Neuronal stem cell (in vitro differentiated cells): Measurements from ENCODE around the gene REC8.
"Not testable (repeated sequence)": the region's sequence is repeated elsewhere in the genome, so short reads cannot be mapped to it uniquely, and the experiment has no call there.

Source experiments
- DNase-seq: peaks from one replicate; pipeline ENCODE4 v3.0.0-alpha.2; 2013; ENCODE audit warnings: low spot score
- H2AFZ ChIP-seq: one replicate; pipeline ENCODE4 v1.6.1; 2013; ENCODE audit warnings: mild to moderate bottlenecking, low read length, inconsistent platforms
- H2AK5ac ChIP-seq: 2 replicates; pipeline ENCODE4 v1.6.1; 2013; ENCODE audit warnings: low read depth, mild to moderate bottlenecking, inconsistent platforms, low read length, moderate library complexity, mixed read lengths
- H2BK120ac ChIP-seq: 2 replicates; pipeline ENCODE4 v1.6.1; 2013; ENCODE audit warnings: low read depth, mild to moderate bottlenecking, inconsistent platforms, low read length, moderate library complexity, mixed read lengths
- H2BK12ac ChIP-seq: one replicate; pipeline ENCODE4 v1.6.1; 2013; ENCODE audit warnings: low read length, inconsistent platforms
- H2BK15ac ChIP-seq: 2 replicates; pipeline ENCODE4 v1.6.1; 2013; ENCODE audit warnings: mild to moderate bottlenecking, low read length, inconsistent platforms, mixed read lengths
- H2BK5ac ChIP-seq: one replicate; pipeline ENCODE4 v1.6.1; 2013; ENCODE audit warnings: inconsistent platforms, mild to moderate bottlenecking, low read length, moderate library complexity
- H3K14ac ChIP-seq: one replicate; pipeline ENCODE4 v1.6.1; 2013; ENCODE audit warnings: low read length, inconsistent platforms
- H3K18ac ChIP-seq: 2 replicates; pipeline ENCODE4 v1.6.1; 2013; ENCODE audit warnings: low read length, inconsistent platforms
- H3K23ac ChIP-seq: 2 replicates; pipeline ENCODE4 v1.6.1; 2013; ENCODE audit warnings: low read depth, mild to moderate bottlenecking, mixed read lengths, low read length, inconsistent platforms; ENCODE audit not compliant: poor library complexity
- H3K27ac ChIP-seq: replicated peaks from 3 replicates; pipeline ENCODE4 v1.5.1; 2013; ENCODE audit warnings: low read length, inconsistent platforms
- H3K27me3 ChIP-seq, 3 experiments: 2 replicates each; pipeline ENCODE4 v1.6.1; 2013; ENCODE audit warnings: low read length in 3 of 3, mild to moderate bottlenecking in 2 of 3, inconsistent platforms in 1 of 3, low read depth in 1 of 3, mixed read lengths in 1 of 3, moderate library complexity in 1 of 3; ENCODE audit not compliant: control insufficient read depth in 3 of 3, insufficient read depth in 3 of 3
- H3K36me3 ChIP-seq, 2 donors: replicated peaks in 1 of 2; 2 replicates each; pipeline ENCODE4 v1.6.1; 2013; ENCODE audit warnings: low read length in 2 of 2; ENCODE audit not compliant: control insufficient read depth in 2 of 2, insufficient read depth in 2 of 2
- H3K4ac ChIP-seq: 2 replicates; pipeline ENCODE4 v1.6.1; 2013; ENCODE audit warnings: inconsistent platforms, mild to moderate bottlenecking, low read length, moderate library complexity
- H3K4me1 ChIP-seq, 2 donors: 1 replicate in 1 of 2; 2 replicates in 1 of 2; pipeline ENCODE4 v1.6.1; 2013; ENCODE audit warnings: low read length in 2 of 2, low read depth in 1 of 2; ENCODE audit not compliant: control insufficient read depth in 2 of 2, insufficient read depth in 1 of 2
- H3K4me2 ChIP-seq: one replicate; pipeline ENCODE4 v1.6.1; 2013; ENCODE audit warnings: mild to moderate bottlenecking, low read length, inconsistent platforms; ENCODE audit not compliant: insufficient read depth, poor library complexity, severe bottlenecking
- H3K4me3 ChIP-seq, 2 donors: 2 replicates each; pipeline ENCODE4 v1.5.1; 2013; ENCODE audit warnings: low read length in 2 of 2, mild to moderate bottlenecking in 2 of 2, inconsistent platforms in 1 of 2, moderate library complexity in 1 of 2
- H3K79me1 ChIP-seq: one replicate; pipeline ENCODE4 v1.6.1; 2013; ENCODE audit warnings: low read depth, mild to moderate bottlenecking, inconsistent platforms, low read length, moderate library complexity
- H3K9ac ChIP-seq: one replicate; pipeline ENCODE4 v1.6.1; 2013; ENCODE audit warnings: mild to moderate bottlenecking, low read depth, low read length, inconsistent platforms; ENCODE audit not compliant: poor library complexity
- H3K9me3 ChIP-seq, 2 donors: replicated peaks in 1 of 2; 2 replicates each; pipeline versions ENCODE3 to v1.6.1; 2013; ENCODE audit warnings: low read length in 2 of 2, mild to moderate bottlenecking in 2 of 2, inconsistent platforms in 1 of 2, low read depth in 1 of 2, mixed read lengths in 1 of 2, moderate library complexity in 1 of 2; ENCODE audit not compliant: control insufficient read depth in 2 of 2, insufficient read depth in 1 of 2
- H4K8ac ChIP-seq: one replicate; pipeline ENCODE4 v1.6.1; 2013; ENCODE audit warnings: low read depth, mild to moderate bottlenecking, inconsistent platforms, low read length, moderate library complexity
- H4K91ac ChIP-seq: one replicate; pipeline ENCODE4 v1.6.1; 2013; ENCODE audit warnings: low read length, low read depth, mild to moderate bottlenecking, inconsistent platforms; ENCODE audit not compliant: poor library complexity
- WGBS, 2 donors: extraction: QIAGEN DNeasy Blood & Tissue Kit; methylation state at CpG; one replicate each; pipeline ENCODE4 v1.1.7; 2013; ENCODE audit warnings: missing lambda C conversion rate in 2 of 2, mixed read lengths in 1 of 2; ENCODE audit not compliant: insufficient read length in 2 of 2, insufficient replicate concordance in 1 of 2; ENCODE audit errors: extremely low coverage in 2 of 2; 5-methylcytosine and 5-hydroxymethylcytosine counted together

The REC8 gene

GRCh38 chr14:24219080-24219479 is 47.2 kb downstream of the REC8 start:
- Histone ChIP-seq H3K14ac (no peak overlapping the region), H3K23ac (no peak overlapping the region), H3K9ac (no peak overlapping the region), H3K4me1 (peaks cover 2% of the 10 kb centered on the region in 2 donors), H3K79me1 (peaks cover 2% of the 10 kb centered on the region), H2BK5ac (no peak overlapping the region), H4K8ac (no peak overlapping the region), H3K18ac (no peak overlapping the region), H2BK12ac (no peak overlapping the region), H3K27ac (no peak overlapping the region), H3K36me3 (peaks cover 5 to 21% of the 10 kb centered on the region in 2 donors), H3K27me3 (no peaks in the 10 kb centered on the region), H3K9me3 (no peaks in the 10 kb centered on the region), H3K4me3 (no peak overlapping the region), H4K91ac (no peak overlapping the region), H2BK120ac (no peak overlapping the region), H3K4me2 (no peak overlapping the region), H2AFZ (no peak overlapping the region), H3K4ac (no peak overlapping the region), H2BK15ac (no peak overlapping the region), H2AK5ac (no peak overlapping the region)
- no CpG with 5 or more reads among the region's 4 CpGs for WGBS, 2 donors
- DNase-seq = no peak

- no peak for DNase-seq
- H4K91ac ChIP-seq = no peak overlapping the region
- H3K27me3 ChIP-seq = no peaks in the 10 kb centered on the region
- H3K27ac ChIP-seq = no peak overlapping the region
- no peak overlapping the region for H3K4me2 ChIP-seq
- H3K4me3 ChIP-seq = no peak overlapping the region
- no peak overlapping the region for H3K14ac ChIP-seq
- H2BK120ac ChIP-seq = no peak overlapping the region
- no peak overlapping the region for H2BK12ac ChIP-seq
- H3K79me1 ChIP-seq = peaks cover 2% of the 10 kb centered on the region
- no peak overlapping the region for H3K23ac ChIP-seq
- H3K4me1 ChIP-seq = peaks cover 2% of the 10 kb centered on the region in 2 donors
- H2AK5ac ChIP-seq = no peak overlapping the region
- WGBS, 2 donors = no CpG with 5 or more reads among the region's 3 CpGs
- H3K4ac ChIP-seq = no peak overlapping the region
- H2BK5ac ChIP-seq = no peak overlapping the region
- H4K8ac ChIP-seq = no peak overlapping the region
- H3K9me3 ChIP-seq = no peaks in the 10 kb centered on the region
- H3K9ac ChIP-seq = no peak overlapping the region
- H2BK15ac ChIP-seq = no peak overlapping the region
- H2AFZ ChIP-seq = no peak overlapping the region
- peaks cover 5 to 18% of the 10 kb centered on the region in 2 donors for H3K36me3 ChIP-seq
- H3K18ac ChIP-seq = no peak overlapping the region
Observed at GRCh38 chr14:24219521-24219920, 47.6 kb downstream of the REC8 start.

GRCh38 chr14:24222987-24223386 is 51.1 kb downstream of the REC8 start:
- H2AK5ac ChIP-seq, H4K91ac ChIP-seq, H3K79me1 ChIP-seq, H3K14ac ChIP-seq, H2BK5ac ChIP-seq, H3K4me2 ChIP-seq, H3K9me3 ChIP-seq, H3K4me1 ChIP-seq, H2BK15ac ChIP-seq, H3K23ac ChIP-seq, H2AFZ ChIP-seq, H4K8ac ChIP-seq, DNase-seq, H2BK12ac ChIP-seq, H3K4ac ChIP-seq, H3K9ac ChIP-seq, H3K4me3 ChIP-seq, H3K27me3 ChIP-seq, H3K27ac ChIP-seq, H2BK120ac ChIP-seq, H3K18ac ChIP-seq: not testable (repeated sequence)
- no CpG with 5 or more reads among the region's 4 CpGs for WGBS, 2 donors
- peaks cover 1 to 30% of the 10 kb centered on the region in 2 donors for H3K36me3 ChIP-seq

- H2BK15ac ChIP-seq = no peak overlapping the region
- H3K4me1 ChIP-seq = no peaks in the 10 kb centered on the region
- no peak overlapping the region for H3K14ac ChIP-seq
- DNase-seq = no peak
- H2BK12ac ChIP-seq = no peak overlapping the region
- peaks cover 2 to 36% of the 10 kb centered on the region in 2 donors for H3K36me3 ChIP-seq
- no peak overlapping the region for H4K8ac ChIP-seq
- H3K27me3 ChIP-seq = no peaks in the 10 kb centered on the region
- no peak overlapping the region for H2AFZ ChIP-seq
- H2BK120ac ChIP-seq = no peak overlapping the region
- no peak overlapping the region for H3K4ac ChIP-seq
- H3K23ac ChIP-seq = no peak overlapping the region
- H3K9ac ChIP-seq = no peak overlapping the region
- no peak overlapping the region for H3K4me3 ChIP-seq
- H2BK5ac ChIP-seq = no peak overlapping the region
- H3K79me1 ChIP-seq = peaks cover 2% of the 10 kb centered on the region
- no peak overlapping the region for H4K91ac ChIP-seq
- WGBS, 2 donors = no CpG with 5 or more reads among the region's 7 CpGs
- no peak overlapping the region for H3K18ac ChIP-seq
- H3K27ac ChIP-seq = no peak overlapping the region
- H3K9me3 ChIP-seq = no peaks in the 10 kb centered on the region
- no peak overlapping the region for H2AK5ac ChIP-seq
- H3K4me2 ChIP-seq = no peak overlapping the region
Observed at GRCh38 chr14:24224618-24225071, 52.8 kb downstream of the REC8 start.
